Activated CD8-positive, alpha-beta T cell treated with anti-CD3 and anti-CD28 coated beads for 36 hours (primary cell): ENCODE measurements around the gene FCRLB. TPM values are rescaled to one million over a fixed set of nuclear protein-coding genes. Genes with fewer than 3 reads are reported as not detected.

ENCODE experiments used
- ATAC-seq: fragments of 200-7000 bp; cut with Tn5 transposase; one replicate; pipeline ENCODE4 v1.10.0; 2021; ENCODE audit warnings: mild to moderate bottlenecking, moderate library complexity
- CTCF ChIA-PET: fragments of 350-600 bp; sonication (Branson Sonifier 250); formaldehyde crosslinking; loops from one replicate; lab custom pipeline; 2021; ENCODE audit warnings: antibody characterized with exemption; lab: Charles Lee
- POLR2A ChIA-PET: fragments of 350-600 bp; sonication (Branson Sonifier 250); formaldehyde crosslinking; loops from one replicate; lab custom pipeline; 2021; ENCODE audit warnings: antibody characterized with exemption; lab: Charles Lee
- DNase-seq: peaks from one replicate; pipeline ENCODE4 v3.0.0-alpha.2; 2020
- H3K27ac Mint-ChIP-seq: one replicate; pipeline ENCODE4 v1.8.0; 2021; ENCODE audit warnings: mild to moderate bottlenecking, mixed read lengths
- H3K27me3 Mint-ChIP-seq: one replicate; pipeline ENCODE4 v1.8.0; 2021; ENCODE audit warnings: mixed read lengths
- H3K36me3 Mint-ChIP-seq: one replicate; pipeline ENCODE4 v1.8.0; 2021; ENCODE audit warnings: low read depth, mixed read lengths
- H3K4me1 Mint-ChIP-seq: one replicate; pipeline ENCODE4 v1.8.0; 2021; ENCODE audit warnings: low read depth, mixed read lengths
- H3K4me3 Mint-ChIP-seq: one replicate; pipeline ENCODE4 v1.8.0; 2021; ENCODE audit warnings: mild to moderate bottlenecking, moderate library complexity, mixed read lengths
- H3K9me3 Mint-ChIP-seq: one replicate; pipeline ENCODE4 v1.8.0; 2021; ENCODE audit warnings: mixed read lengths
- CTCF ChIP-seq: fragments of 200-600 bp; IDR thresholded peaks from one replicate; pipeline ENCODE4 v1.8.0; 2022; ENCODE audit warnings: antibody characterized with exemption, mild to moderate bottlenecking
- intact Hi-C: fragments of 100-400 bp; cut with micrococcal nuclease; formaldehyde crosslinking; loops from one replicate; pipeline ENCODE4 v1.10.0; 2022
- total RNA-seq, 2 experiments: library from RNA; stranded (reverse); gene quantifications; one replicate each; pipeline ENCODE4 v1.2.3, GENCODE V29; 2021

Gene FCRLB
- total RNA-seq, 2 experiments from 2014 or later = 0.49 to 0.68 TPM

DNA sequence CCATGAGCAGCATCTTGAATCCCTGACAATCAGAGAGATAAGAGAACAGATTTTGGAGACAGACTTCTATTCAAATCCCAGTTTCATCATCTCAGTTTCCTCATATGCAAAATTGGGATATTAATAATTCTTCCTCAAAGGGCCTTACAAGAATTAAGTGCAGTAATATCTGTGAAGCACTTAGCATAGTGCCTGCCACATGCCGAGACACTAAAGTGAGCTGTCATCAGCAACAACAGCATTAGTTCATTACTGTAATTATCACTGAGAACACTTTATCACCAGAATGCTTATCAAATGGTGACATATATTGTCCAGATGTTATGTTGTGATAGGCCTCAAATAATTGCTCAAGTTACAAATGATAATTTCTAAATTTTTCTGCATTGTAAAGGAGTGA lies 922 bp upstream of the FCRLB start:
- DNase-seq (no peak), ATAC-seq (no peak)
- no peak overlapping the region for H3K27ac Mint-ChIP-seq
- TF ChIP-seq CTCF = no peak
- intact Hi-C loops = no loop called here
- H3K36me3 Mint-ChIP-seq = no peaks in the 10 kb centered on the region
- CTCF ChIA-PET = interaction anchor here (1.1 kb wide), 1 partner anchor 20 kb away, joined by 4 read pairs; no protein-coding TSS in a partner anchor
- H3K4me3 Mint-ChIP-seq = no peak overlapping the region
- POLR2A ChIA-PET = no interaction called here
- peaks cover 17% of the 10 kb centered on the region for H3K27me3 Mint-ChIP-seq
- peaks cover 17% of the 10 kb centered on the region for H3K4me1 Mint-ChIP-seq
- H3K9me3 Mint-ChIP-seq = no peaks in the 10 kb centered on the region

DNA sequence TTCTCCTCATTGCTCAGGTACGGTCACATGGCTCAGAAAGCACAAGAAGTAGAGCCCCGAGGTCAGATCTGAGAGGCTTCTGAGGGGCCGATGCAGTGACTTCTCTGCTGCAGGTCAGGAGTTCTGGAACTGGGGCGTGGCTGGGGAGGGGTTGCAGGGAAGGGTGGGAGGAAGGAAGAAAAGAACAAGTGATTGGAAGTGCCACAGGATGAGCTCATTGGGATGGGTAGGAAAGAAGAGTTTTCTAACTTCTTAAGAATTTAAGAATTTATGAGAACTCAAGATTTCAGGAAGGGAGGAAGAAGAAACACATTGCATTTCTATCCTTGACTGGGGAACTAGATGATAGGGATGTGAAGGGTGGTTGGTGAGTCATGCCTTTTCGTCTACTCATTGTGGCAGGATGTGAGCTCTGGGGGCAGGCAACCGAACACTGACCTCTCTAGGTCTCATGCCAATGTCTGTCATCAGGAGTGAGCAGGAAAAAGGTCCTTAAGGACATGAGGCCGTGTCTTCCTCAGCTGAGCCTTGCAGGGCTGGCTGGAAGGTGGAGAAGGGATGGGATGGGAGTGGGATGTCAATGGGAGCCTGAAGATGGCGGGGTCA lies 497 bp downstream of the FCRLB start:
- peaks cover 21% of the 10 kb centered on the region for H3K4me1 Mint-ChIP-seq
- DNase-seq (peak; percentile 26), ATAC-seq (no peak)
- no peak overlapping the region for H3K27ac Mint-ChIP-seq
- H3K4me3 Mint-ChIP-seq = no peak overlapping the region
- ChIA-PET POLR2A (no interaction called here), CTCF (interaction anchor here (1.2 to 1.8 kb wide), 2 partner anchors 16 to 20 kb away, joined by 3 to 6 read pairs; no protein-coding TSS in a partner anchor)
- intact Hi-C loops = no loop called here
- H3K36me3 Mint-ChIP-seq = no peaks in the 10 kb centered on the region
- peaks cover 17% of the 10 kb centered on the region for H3K27me3 Mint-ChIP-seq
- no peaks in the 10 kb centered on the region for H3K9me3 Mint-ChIP-seq
- TF ChIP-seq CTCF = no peak

DNA sequence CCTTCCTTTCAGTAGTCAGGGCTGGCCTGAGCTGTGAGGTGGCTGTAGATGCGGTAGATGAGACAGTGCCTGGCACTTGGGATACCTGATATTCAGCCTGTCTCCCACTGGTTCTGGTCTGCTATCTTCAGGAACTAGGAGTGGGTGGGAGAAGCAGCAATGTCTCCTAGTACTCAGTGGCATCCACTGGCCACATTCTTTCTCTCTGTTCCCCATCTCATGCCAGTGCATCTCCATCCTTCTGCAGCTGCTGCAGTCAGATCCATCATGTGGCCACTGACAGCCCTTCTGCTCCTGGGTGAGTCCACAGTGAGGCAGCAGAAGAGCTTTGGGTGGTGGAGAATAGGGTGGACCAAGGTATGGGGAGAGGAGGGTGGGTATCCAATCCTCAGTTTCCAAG lies 1.1 kb downstream of the FCRLB start:
- H3K27me3 Mint-ChIP-seq = peaks cover 17% of the 10 kb centered on the region
- no peak overlapping the region for H3K27ac Mint-ChIP-seq
- no peak for TF ChIP-seq CTCF
- ChIA-PET POLR2A (no interaction called here), CTCF (interaction anchor here (1.2 to 1.8 kb wide), 2 partner anchors 15 to 19 kb away, joined by 3 to 6 read pairs; no protein-coding TSS in a partner anchor)
- no peaks in the 10 kb centered on the region for H3K9me3 Mint-ChIP-seq
- ATAC-seq (no peak), DNase-seq (no peak)
- H3K36me3 Mint-ChIP-seq = no peaks in the 10 kb centered on the region
- peaks cover 21% of the 10 kb centered on the region for H3K4me1 Mint-ChIP-seq
- H3K4me3 Mint-ChIP-seq = no peak overlapping the region
- intact Hi-C loops = no loop called here

GRCh38 chr1:161723459-161724141 lies 2.3 kb downstream of the FCRLB start:
- Mint-ChIP-seq H3K27ac (no peak overlapping the region), H3K4me1 (peaks cover 29% of the 10 kb centered on the region), H3K36me3 (no peaks in the 10 kb centered on the region), H3K27me3 (peaks cover 17% of the 10 kb centered on the region), H3K4me3 (no peak overlapping the region), H3K9me3 (no peaks in the 10 kb centered on the region)
- intact Hi-C loops = no loop called here
- ATAC-seq (no peak), DNase-seq (no peak)
- ChIA-PET POLR2A (no interaction called here), CTCF (interaction anchor here (1.8 kb wide), 1 partner anchor 14 kb away, joined by 6 read pairs; no protein-coding TSS in a partner anchor)
- no peak for TF ChIP-seq CTCF
